Rectal smooth muscle tissue (tissue), 1 donor: ENCODE results near the gene COMMD10.

Source experiments
- H3K27ac ChIP-seq: one replicate; pipeline ENCODE4 v1.7.0; 2013; ENCODE audit warnings: low read depth, low read length, inconsistent platforms
- H3K27me3 ChIP-seq: one replicate; pipeline ENCODE4 v1.7.0; 2013; ENCODE audit warnings: low read length; ENCODE audit not compliant: control insufficient read depth, insufficient read depth
- H3K36me3 ChIP-seq: one replicate; pipeline ENCODE4 v1.7.0; 2013; ENCODE audit warnings: low read length; ENCODE audit not compliant: control insufficient read depth, insufficient read depth
- H3K4me1 ChIP-seq: one replicate; pipeline ENCODE4 v1.7.0; 2013; ENCODE audit warnings: low read length; ENCODE audit not compliant: control insufficient read depth, insufficient read depth
- H3K4me3 ChIP-seq: one replicate; pipeline ENCODE4 v1.7.0; 2013; ENCODE audit warnings: low read length
- H3K9ac ChIP-seq: one replicate; pipeline ENCODE4 v1.7.0; 2013; ENCODE audit warnings: low read length

The COMMD10 gene

DNA sequence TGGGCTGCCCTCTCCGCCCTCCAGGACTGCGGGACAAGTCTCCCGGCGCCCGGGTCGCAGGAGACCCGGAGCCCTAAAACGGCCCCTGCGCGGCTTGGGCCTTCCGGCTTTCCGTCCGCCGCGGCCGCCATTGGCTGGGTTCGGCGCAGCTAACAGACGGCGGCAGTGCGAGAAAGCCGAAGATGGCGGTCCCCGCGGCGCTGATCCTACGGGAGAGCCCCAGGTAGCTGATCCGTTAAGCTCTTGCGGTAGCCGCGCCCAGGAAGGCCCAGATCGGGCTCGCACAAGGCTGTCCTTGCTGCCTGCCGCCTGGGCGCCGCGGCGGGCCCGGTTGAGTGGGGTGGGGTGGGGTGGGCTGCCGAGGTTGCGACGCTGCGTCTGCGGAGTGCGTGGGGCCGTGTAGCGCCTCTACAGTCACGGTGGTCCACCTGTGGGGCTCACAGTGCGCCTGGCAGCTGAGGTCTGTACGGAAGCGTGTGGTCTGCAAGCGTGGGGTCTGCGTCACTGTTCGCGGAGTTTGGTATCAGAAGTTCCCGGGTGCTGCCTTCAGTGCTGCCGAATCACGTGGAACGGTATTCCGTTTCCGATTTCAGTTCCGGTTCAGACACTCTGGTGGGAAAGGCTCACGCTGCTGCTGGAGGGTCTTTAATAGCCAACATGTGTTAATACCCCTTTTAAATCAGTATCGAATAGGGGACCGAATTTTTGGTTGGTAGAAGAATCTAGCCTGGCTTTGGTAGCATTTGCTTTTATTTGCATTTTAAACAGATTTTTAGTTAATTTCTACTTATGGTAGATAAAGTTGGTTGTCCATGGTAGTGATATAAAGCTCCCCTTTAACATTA, at the start of gene COMMD10:
Gene COMMD10, plus strand, starts transcription at position 155 of the 845 bp plus-strand sequence.
- no peaks in the 10 kb centered on the region for H3K36me3 ChIP-seq
- H3K9ac ChIP-seq: peak within 1 kb of the TSS; percentile 93
- H3K4me3 ChIP-seq: peak within 1 kb of the TSS; percentile 98

DNA sequence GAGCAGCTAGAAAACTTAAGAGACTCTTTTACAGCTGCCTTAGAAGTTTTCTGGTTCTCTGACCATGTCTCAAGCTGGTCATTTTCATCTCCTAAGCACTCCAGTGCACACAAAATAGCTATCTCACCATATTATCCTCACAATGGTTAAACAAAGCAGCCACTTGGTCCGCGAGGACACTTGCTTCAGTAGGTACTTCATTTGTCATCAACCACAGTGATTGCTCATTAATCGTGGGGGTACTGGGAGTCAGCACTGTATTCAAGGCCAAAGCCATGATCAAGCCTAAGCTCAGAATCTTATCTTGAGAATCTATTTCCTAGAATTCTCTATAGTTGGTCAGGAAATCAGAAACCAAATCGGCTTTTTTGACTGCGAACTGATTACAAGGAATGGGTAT, 49.7 kb upstream of the COMMD10 start:
- no peaks in the 10 kb centered on the region for H3K4me1 ChIP-seq
- no peak overlapping the region for H3K27ac ChIP-seq
- no peaks in the 10 kb centered on the region for H3K36me3 ChIP-seq
- H3K4me3 ChIP-seq: no peak overlapping the region
- no peak overlapping the region for H3K9ac ChIP-seq
- no peaks in the 10 kb centered on the region for H3K27me3 ChIP-seq

More for the DNA sequence above, at the start of gene COMMD10:
- peak within 1 kb of the TSS; percentile 84 for H3K27ac ChIP-seq
- H3K27me3 ChIP-seq: no peaks in the 10 kb centered on the region
- H3K4me1 ChIP-seq: peaks cover 5% of the 10 kb centered on the region

DNA sequence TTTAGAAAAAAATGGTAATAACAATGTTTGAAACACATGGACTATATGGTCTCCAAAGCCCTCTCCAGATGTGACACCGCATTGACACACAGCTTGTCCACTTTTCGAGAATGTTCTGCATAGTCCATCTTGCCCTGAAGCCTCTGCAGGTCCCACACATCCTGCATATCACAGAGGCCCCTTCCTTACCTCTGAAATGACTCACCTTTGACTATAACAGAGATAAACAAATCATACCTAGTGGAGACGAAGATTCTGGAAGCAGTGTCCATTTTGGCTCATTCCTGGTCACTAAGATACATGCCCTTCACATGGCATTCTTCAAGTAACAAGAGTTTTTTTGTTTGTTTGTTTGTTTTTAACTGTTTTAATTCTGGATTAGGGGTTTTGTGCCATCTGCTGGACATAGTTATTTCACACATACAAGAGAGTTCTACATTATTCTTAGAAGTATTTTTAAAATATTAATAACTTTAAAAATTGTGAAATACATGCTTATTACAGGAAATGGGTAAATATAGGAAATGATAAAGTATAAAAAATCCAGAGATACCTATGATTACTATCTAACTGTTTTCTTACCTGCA, 47.5 kb upstream of the COMMD10 start:
- no peak overlapping the region for H3K9ac ChIP-seq
- no peak overlapping the region for H3K4me3 ChIP-seq
- H3K27ac ChIP-seq: no peak overlapping the region
- no peaks in the 10 kb centered on the region for H3K27me3 ChIP-seq
- H3K4me1 ChIP-seq: no peaks in the 10 kb centered on the region
- no peaks in the 10 kb centered on the region for H3K36me3 ChIP-seq

DNA sequence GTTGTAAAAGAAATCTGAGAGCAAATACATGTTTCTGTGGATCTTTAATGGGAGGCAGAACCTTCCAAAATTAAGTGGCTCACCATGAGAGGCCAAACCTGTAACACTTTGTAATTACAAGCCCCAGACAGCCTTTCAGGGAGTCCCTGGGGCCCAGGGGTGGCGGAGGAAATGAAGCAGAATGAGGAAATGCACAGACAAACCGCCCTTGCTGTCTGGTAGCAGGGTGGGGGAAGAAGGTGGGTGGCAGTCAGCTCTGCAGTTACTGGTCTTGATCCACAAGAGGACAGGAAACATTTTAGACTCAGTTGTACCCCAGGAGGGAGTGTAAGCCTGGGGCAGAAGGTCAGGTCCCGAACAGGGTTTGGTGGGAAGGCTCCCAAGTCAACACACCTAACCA, 46.0 kb upstream of the COMMD10 start:
- Histone ChIP-seq H3K27me3 (no peaks in the 10 kb centered on the region), H3K4me3 (no peak overlapping the region), H3K4me1 (no peaks in the 10 kb centered on the region), H3K27ac (no peak overlapping the region), H3K9ac (no peak overlapping the region), H3K36me3 (no peaks in the 10 kb centered on the region)

DNA sequence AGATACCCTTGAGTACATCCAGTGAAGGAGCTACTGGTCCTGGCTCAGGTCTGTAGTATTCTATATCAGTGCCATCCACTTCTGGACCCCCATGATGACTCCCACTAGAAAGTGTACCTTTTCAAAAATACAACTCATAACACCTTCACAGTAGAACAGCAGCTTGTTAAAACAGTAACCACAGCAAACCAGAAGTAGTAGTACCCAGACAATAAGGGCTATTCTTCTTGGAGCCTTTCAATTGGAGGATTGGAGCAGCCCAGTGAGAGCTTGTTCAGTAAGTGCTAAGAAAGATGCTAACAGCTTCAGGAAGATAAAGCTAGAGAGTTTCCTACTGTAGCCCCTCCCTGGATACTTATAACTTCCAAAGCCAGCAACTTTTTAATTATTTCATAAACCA, 42.5 kb upstream of the COMMD10 start:
- Histone ChIP-seq H3K36me3 (no peaks in the 10 kb centered on the region), H3K27ac (no peak overlapping the region), H3K9ac (no peak overlapping the region), H3K4me3 (no peak overlapping the region), H3K27me3 (no peaks in the 10 kb centered on the region), H3K4me1 (no peaks in the 10 kb centered on the region)

DNA sequence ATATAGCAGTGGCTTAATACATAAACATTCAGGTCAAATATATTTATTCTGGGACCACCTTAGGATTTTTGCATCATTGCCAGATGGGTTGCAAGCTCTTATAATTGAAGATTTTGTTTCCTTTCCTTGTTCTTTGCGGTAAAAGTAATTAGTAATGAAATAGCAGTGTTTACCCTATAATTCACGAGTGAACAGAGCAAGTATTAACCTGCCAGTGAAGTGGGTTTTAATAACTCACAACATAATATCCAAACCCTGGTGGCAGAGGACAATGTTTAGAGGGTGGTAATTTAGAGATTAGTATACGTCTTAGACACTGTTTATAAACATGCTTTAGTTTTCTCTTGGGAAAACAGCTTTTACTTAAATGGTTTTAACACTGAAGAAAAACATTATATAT, 40.8 kb upstream of the COMMD10 start:
- H3K27me3 ChIP-seq: no peaks in the 10 kb centered on the region
- no peak overlapping the region for H3K9ac ChIP-seq
- no peaks in the 10 kb centered on the region for H3K36me3 ChIP-seq

DNA sequence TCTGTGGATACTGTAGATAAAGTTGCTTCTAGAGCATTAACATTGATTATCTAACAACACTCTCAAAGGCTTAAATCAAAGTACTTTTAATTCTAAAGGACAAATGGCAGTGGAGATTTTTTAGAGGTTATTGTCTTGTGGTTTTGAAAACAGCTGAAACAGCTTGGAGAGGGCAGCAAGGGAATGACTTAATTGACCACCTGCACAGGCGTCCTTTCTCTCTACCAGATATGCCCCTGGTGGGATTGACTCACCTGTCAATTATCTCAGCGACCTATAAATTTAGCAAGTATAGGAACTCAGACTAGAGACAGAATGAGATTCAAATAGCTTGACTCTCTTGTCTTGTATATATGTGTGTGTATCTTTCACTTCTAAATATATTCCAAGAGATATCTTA, 39.0 kb upstream of the COMMD10 start:
- Histone ChIP-seq H3K9ac (no peak overlapping the region), H3K36me3 (no peaks in the 10 kb centered on the region), H3K27ac (no peak overlapping the region), H3K4me3 (no peak overlapping the region), H3K27me3 (no peaks in the 10 kb centered on the region), H3K4me1 (no peaks in the 10 kb centered on the region)

More for the DNA sequence above, 40.8 kb upstream of the COMMD10 start:
- no peak overlapping the region for H3K4me3 ChIP-seq
- no peaks in the 10 kb centered on the region for H3K4me1 ChIP-seq
- H3K27ac ChIP-seq: no peak overlapping the region

DNA sequence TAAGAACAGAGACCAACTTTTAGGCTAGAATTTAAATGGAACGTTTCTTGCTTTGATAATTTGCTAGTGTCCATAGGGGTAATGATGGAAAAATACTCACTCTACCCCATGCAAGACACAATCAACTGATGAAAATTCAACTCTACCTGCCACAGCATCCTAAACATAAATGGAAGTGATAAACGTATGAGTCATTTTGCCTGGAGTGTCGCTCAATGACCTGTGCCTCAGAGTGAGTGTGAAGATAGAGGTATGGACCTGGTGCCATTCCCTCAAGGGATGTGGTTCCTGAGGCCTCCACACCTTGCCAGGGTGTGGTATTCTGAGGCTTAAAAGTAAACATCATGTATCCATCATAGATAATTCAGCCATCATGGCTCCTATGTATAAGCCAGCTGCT, 38.6 kb upstream of the COMMD10 start:
- H3K4me1 ChIP-seq: no peaks in the 10 kb centered on the region
- H3K27me3 ChIP-seq: no peaks in the 10 kb centered on the region
- no peaks in the 10 kb centered on the region for H3K36me3 ChIP-seq
- H3K4me3 ChIP-seq: no peak overlapping the region
- no peak overlapping the region for H3K27ac ChIP-seq
- no peak overlapping the region for H3K9ac ChIP-seq

DNA sequence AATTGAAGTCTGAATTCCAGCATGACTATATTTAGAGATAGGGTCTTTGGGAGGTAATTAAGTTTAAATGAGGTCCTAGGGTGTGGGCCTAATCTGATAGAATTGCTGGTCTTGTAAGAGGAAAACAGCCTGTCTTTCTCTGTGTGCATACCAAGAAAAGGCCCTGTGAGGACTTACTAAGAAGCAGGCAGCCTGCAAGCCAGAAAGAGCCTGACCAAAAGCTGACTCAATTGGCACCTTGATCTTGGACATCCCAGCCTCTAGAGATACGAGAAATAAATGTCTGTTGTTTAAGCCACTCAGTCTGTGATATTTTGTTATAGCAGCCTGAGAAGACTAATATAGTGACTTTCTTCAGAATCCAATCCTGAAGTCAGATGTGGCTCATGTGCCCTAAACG, 38.0 kb upstream of the COMMD10 start:
- H3K4me3 ChIP-seq: no peak overlapping the region
- no peaks in the 10 kb centered on the region for H3K36me3 ChIP-seq
- no peaks in the 10 kb centered on the region for H3K4me1 ChIP-seq
- no peaks in the 10 kb centered on the region for H3K27me3 ChIP-seq
- H3K27ac ChIP-seq: no peak overlapping the region
- H3K9ac ChIP-seq: no peak overlapping the region

DNA sequence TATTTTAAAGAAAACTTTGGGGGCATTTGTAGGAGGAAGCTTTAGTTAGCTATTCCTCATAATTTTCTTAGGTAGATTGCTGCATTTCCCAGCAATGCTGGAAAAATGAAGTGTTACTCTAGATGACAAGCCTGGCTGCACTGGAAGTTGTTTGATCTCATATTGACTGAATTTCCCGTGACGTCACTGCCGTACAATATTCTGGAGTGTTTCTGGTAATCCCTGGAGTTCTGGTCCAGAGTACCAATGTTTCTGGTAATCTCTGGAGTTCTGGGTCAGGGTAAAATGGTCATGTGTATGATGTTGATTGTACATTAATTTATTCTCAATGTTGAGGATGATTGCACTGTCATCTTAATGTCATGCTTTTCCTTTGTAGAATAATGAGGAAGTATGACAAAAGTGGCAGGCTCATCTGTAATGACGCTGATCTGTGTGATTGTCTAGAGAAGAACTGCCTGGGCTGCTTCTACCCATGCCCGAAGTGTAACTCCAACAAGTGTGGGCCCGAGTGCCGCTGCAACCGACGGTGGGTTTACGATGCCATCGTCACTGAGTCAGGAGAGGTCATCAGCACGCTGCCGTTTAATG, 26.4 kb upstream of the COMMD10 start:
- H3K36me3 ChIP-seq: no peaks in the 10 kb centered on the region
- H3K9ac ChIP-seq: no peak overlapping the region
- H3K4me1 ChIP-seq: no peaks in the 10 kb centered on the region
- no peak overlapping the region for H3K27ac ChIP-seq
- no peak overlapping the region for H3K4me3 ChIP-seq
- no peaks in the 10 kb centered on the region for H3K27me3 ChIP-seq

DNA sequence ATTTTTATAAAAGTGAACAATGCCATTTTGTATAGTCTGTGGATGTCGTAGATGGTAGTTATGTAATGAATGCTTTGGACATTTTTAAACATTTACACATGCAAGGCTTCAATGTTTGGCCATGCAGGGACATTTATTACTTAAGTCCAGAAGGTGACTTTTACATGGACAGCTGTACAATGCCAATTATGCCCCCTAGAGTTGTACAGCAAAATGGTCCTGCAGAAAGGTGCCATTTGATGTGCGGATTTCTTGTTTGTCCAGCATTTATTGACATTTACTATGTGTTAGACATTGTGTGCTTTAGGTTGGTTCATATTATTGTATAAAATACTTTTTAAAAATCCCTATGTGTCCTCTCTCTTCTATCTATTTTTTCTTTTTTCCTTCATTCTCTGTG, 22.5 kb upstream of the COMMD10 start:
- H3K27ac ChIP-seq: no peak overlapping the region
- H3K4me3 ChIP-seq: no peak overlapping the region
- H3K9ac ChIP-seq: no peak overlapping the region
- no peaks in the 10 kb centered on the region for H3K36me3 ChIP-seq
- H3K27me3 ChIP-seq: no peaks in the 10 kb centered on the region
- H3K4me1 ChIP-seq: no peaks in the 10 kb centered on the region

DNA sequence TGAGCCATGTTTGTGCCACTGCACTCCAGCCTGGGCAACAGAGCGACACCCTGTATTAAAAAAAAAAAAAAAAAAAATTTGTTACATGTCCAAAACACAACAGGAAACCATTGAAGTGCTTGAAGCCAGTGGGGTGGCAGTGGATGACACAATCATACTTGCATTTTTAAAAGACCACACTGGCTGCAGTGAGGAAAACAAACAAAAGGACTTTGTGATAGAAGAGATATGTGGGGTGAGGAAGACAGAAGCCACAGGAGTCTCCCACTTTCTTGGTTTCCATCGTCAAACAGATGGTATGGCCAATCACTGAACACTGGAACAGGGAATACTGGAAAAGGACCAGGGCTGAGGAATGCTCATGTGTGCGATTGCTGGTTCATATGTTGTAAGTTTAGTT, 20.9 kb upstream of the COMMD10 start:
- H3K36me3 ChIP-seq: no peaks in the 10 kb centered on the region
- no peaks in the 10 kb centered on the region for H3K27me3 ChIP-seq
- H3K9ac ChIP-seq: no peak overlapping the region
- no peak overlapping the region for H3K4me3 ChIP-seq
- no peaks in the 10 kb centered on the region for H3K4me1 ChIP-seq
- no peak overlapping the region for H3K27ac ChIP-seq
